Stomach (tissue), 4 donors: Measurements from ENCODE around the gene CRACDL.

ENCODE experiments used
- CTCF ChIP-seq, 7 experiments: fragments of 450-650 bp in 4 of 7; fragments of 200-600 bp in 3 of 7; sonication (generic) in 3 of 7; IDR thresholded peaks; one replicate each; pipeline ENCODE4 v1.5.1; 2016 to 2019; ENCODE audit warnings: antibody characterized with exemption in 7 of 7, control low read depth in 2 of 7, mild to moderate bottlenecking in 1 of 7
- EP300 ChIP-seq: sonication (generic); formaldehyde crosslinking; IDR thresholded peaks from one replicate; pipeline ENCODE4 v1.6.1; 2017; ENCODE audit warnings: antibody characterized with exemption

GRCh38 chr2:98793275-98793674 is 142.8 kb downstream of the CRACDL start:
- TF ChIP-seq CTCF (IDR thresholded peaks at IDR 0.05), result no peak
- no peak for TF ChIP-seq EP300
